Measurements from ENCODE around the gene MYLK3.

The MYLK3 gene

GRCh38 chr16:46717692-46718091 is 30.5 kb downstream of the MYLK3 start:
- in situ Hi-C loops (cut with HindIII; ENCODE audit: low pct_ligation_motif_present, low sequenced_read_pairs) = no loop called here
- Histone ChIP-seq H3K27ac (no peak overlapping the region), H3K4me3 (ENCODE audit: low read depth, low read length) (no peak overlapping the region), H3K36me3 (replicated peaks) (no peaks in the 10 kb centered on the region), H3K27me3 (replicated peaks) (no peaks in the 10 kb centered on the region)
- TF ChIP-seq CTCF (IDR thresholded peaks at IDR 0.05; ENCODE audit: low read depth, low read length, missing control alignments) = no peak
- DNase-seq = no peak

- H3K4me3 ChIP-seq (ENCODE audit: low read depth, low read length) = no peak overlapping the region
- in situ Hi-C loops (cut with HindIII; ENCODE audit: low pct_ligation_motif_present, low sequenced_read_pairs) = no loop called here
- H3K27me3 ChIP-seq (replicated peaks) = no peaks in the 10 kb centered on the region
- no peaks in the 10 kb centered on the region for H3K36me3 ChIP-seq (replicated peaks)
- TF ChIP-seq CTCF (IDR thresholded peaks at IDR 0.05; ENCODE audit: low read depth, low read length, missing control alignments) = no peak
- no peak overlapping the region for H3K27ac ChIP-seq
- DNase-seq = no peak
These were observed 32.3 kb downstream of the MYLK3 start for GRCh38 chr16:46715769-46716305.

- Histone ChIP-seq H3K4me3 (ENCODE audit: low read depth, low read length) (no peak overlapping the region), H3K27ac (no peak overlapping the region), H3K27me3 (replicated peaks) (no peaks in the 10 kb centered on the region), H3K36me3 (replicated peaks) (no peaks in the 10 kb centered on the region)
- in situ Hi-C loops (cut with HindIII; ENCODE audit: low pct_ligation_motif_present, low sequenced_read_pairs) = no loop called here
- no peak for TF ChIP-seq CTCF (IDR thresholded peaks at IDR 0.05; ENCODE audit: low read depth, low read length, missing control alignments)
- DNase-seq = no peak
These were observed 33.1 kb downstream of the MYLK3 start for GRCh38 chr16:46714797-46715591.

GRCh38 chr16:46713634-46714033 is 34.5 kb downstream of the MYLK3 start:
- no peak overlapping the region for H3K27ac ChIP-seq
- H3K36me3 ChIP-seq (replicated peaks) = no peaks in the 10 kb centered on the region
- H3K27me3 ChIP-seq (replicated peaks) = no peaks in the 10 kb centered on the region
- DNase-seq = no peak
- no peak overlapping the region for H3K4me3 ChIP-seq (ENCODE audit: low read depth, low read length)
- in situ Hi-C loops (cut with HindIII; ENCODE audit: low pct_ligation_motif_present, low sequenced_read_pairs) = no loop called here
- no peak for TF ChIP-seq CTCF (IDR thresholded peaks at IDR 0.05; ENCODE audit: low read depth, low read length, missing control alignments)

GRCh38 chr16:46712911-46713310 is 35.2 kb downstream of the MYLK3 start:
- Histone ChIP-seq H3K27me3 (replicated peaks) (no peaks in the 10 kb centered on the region), H3K27ac (no peak overlapping the region), H3K4me3 (ENCODE audit: low read depth, low read length) (no peak overlapping the region), H3K36me3 (replicated peaks) (no peaks in the 10 kb centered on the region)
- TF ChIP-seq CTCF (IDR thresholded peaks at IDR 0.05; ENCODE audit: low read depth, low read length, missing control alignments) = no peak
- DNase-seq = no peak
- in situ Hi-C loops (cut with HindIII; ENCODE audit: low pct_ligation_motif_present, low sequenced_read_pairs) = no loop called here

Data from brain microvascular endothelial cell (primary cell).